T-helper 2 cell (primary cell): ENCODE data around the gene LAMC3.

ENCODE experiments used
- DNase-seq, 5 experiments: peaks; one replicate each; pipeline versions ENCODE4 v3.0.0 to v3.0.0-alpha.2; 2012 to 2022

Gene LAMC3

DNA sequence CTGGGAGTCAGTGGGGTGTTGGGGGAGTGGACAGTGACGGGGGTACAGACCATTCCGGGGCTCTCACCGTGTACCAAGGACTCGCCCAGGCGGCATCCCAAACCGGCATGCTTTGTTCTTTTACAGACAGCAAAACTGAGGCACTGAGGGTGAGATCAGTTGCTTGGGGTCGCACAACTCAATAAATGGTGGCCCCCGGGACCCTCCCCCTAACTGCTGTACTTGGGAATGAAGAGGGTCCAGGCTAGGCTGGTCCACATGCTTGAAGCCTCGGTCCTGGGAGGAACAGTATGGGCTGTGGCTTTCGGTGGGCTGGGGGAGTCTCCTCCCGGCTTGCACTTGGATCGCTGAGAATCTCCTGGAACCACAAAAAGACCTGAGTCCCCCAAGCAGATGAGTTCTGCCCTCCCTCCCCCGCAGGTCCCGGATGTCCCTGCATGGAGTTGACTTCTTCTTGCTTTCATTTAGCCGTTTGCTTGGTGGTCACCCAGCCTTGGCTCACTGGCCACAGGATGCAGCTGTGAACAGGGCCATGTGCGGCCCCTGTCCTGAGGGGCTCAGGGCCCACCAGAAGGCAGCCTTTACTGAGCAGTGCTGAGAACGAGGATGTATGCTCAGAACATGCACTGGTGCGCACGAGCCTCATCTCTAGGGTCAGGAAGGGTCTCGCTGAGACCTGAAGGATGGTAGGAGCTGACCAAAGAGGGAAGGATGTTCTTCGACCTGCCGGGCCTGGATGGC is 4.2 kb downstream of the LAMC3 start:
- no peak for DNase-seq

DNA sequence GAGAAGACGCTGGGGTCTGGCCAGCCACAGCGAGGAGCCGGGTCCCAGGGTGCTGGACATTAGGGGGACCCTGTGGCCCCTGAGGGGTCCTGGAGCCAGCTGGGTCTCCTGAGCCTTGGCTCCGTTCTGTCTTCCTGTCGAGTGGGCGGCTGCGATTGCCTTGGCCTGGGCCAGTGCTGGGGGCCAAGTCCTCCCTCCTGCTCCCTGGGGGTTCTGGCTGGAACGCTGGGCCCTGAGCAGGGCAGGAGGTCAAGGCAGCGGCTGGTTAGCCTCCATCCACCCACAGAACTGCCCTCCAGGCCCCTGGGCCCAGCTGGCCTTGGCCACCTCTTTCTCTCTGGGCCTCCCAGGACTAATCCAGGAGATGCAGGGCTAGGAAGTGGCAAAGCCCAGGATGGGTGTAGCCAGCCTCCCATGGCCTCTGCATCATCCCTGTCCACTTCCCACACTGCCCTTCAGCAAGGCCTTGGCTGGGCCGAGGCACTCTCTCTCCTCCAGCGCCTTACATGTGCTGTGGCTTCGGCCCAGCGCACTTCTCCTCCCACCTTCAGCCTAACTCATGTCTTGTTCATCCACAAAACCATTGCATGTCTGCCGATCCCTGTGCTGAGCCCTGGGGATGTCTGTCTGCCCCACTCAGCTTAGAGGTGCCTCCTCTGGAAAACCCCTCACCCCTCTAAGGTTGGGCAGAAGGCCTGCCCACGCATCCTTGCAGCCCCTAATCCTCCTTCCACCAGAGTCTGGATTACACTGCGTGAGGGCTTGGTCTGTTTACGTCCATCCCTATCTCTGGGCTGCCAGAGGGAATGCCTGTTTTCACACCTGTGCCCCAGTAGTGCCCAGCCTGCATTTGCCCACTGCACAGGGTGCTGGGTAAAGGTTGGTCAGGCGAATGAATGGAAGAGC is 5.0 kb downstream of the LAMC3 start:
- DNase-seq, result no peak

DNA sequence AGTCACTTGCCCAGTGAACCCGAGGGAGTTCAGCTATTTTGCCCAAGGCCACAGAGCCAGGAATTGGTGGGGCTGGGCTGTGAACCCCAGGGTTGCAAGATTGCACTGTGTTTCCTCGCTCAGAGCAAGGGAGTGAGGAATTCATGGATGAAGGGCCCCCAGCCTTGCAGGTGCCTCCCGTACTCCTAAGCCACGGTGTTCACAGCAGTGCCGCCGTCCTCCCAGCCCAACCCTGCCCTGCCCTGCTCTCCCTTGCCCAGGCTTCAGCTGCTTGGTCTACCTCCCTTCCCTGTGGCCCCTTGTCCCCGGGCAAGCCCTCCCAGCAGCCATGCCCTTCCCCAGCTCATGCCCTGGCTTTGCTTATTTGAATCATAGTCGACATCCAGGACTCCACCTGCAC is 6.1 kb downstream of the LAMC3 start:
- no peak for DNase-seq

DNA sequence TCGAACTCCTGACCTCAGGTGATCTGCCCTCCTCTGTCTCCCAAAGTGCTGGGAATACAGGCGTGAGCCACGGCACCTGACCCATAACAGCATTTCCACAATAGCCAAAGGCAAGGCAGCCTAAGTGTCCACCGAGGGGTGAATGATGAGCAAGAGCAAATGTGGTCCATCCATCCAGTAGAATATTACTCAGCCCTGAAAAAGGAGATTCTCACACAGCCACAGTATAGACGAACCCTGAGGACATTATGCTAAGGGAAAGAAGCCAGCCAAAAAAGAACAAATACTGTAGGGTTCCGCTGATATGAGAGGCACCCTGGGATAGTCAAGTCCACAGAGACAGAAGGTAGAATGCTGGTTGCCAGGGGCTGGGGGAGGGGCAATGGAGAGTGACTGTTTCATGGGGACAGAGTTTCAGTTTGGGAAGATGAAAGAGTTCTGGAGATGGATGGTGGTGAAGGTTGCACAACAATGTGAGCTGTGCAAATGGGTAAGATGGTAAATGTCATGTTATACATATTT is 7.0 kb downstream of the LAMC3 start:
- no peak for DNase-seq

DNA sequence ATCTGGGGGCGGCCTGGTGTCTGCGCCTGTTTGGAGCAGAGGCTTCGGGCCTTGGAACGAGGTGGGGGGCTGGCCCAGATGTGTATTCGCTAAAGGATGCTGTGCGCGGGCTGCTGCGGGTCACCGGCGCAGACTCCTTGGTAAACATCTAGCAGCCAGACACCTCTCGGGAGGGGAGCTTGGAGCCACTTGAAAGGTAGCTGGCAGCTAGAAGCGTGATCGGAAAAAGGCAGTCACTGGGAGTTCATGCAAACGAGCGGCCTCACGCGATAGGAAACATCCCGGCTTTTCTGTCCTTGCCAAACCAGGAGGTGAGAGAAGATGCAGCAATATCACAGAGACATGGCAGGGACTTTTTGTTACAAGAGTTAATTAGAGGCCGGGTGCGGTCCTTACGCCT is 8.1 kb downstream of the LAMC3 start:
- no peak for DNase-seq

DNA sequence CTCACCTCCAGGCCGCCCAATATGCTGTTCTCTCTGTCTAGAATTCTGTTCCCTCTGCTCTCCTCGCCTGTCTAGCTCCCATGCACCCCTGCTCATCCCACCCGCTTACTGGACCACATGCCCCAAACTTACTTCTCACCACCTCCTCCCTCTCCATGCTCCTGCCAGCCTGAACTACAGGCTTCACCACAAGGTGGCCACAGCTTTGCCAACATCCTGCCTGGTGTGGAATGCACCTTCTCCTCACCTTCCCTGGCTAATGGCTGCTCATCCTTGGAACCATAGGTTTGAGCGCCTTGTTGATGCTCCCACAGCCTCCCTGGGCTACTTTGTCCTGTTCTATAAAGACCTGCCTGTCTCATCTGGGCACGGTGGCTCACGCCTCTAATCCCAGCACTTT is 9.6 kb downstream of the LAMC3 start:
- no peak for DNase-seq

DNA sequence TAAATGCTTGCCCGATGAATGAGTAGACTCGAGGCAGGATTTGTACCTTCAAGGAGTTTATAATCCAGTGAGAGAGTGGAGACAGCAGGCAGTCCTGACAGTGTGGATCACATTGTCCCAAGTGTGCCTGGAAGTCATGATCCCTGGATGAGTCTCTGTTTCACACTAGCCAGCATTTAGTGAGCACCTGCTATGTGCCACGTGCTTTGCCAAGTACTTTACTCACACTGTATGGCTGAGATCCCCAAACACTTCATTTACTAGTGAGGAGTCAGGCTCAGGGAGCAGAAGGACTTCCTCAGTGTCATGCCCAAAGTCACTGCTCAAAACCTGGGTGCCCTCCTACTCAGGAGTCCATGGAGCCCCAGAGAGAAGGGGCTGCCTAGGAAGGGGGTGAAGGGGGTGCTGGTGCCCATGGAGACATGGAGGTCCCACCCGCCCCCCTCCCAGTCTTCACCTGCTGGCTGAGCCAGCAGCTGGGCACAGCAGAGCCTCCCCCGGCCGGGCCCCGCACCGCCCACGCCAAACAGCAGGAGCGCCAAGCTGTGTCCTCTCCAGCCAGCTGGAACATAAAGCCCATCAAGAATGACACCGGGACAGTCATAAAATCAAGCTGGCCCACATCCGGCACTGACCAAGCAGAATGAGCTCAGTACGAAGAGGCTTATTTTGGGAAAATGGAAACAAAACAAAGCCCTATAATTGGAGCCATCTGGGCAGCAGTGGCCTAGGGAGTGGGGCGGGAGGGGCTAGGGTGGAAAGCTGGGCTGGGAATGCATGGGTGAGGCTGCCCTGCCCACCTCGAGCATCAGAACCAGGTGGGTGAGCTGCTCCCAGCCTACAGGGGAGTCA is 10.6 kb downstream of the LAMC3 start:
- DNase-seq, result no peak

DNA sequence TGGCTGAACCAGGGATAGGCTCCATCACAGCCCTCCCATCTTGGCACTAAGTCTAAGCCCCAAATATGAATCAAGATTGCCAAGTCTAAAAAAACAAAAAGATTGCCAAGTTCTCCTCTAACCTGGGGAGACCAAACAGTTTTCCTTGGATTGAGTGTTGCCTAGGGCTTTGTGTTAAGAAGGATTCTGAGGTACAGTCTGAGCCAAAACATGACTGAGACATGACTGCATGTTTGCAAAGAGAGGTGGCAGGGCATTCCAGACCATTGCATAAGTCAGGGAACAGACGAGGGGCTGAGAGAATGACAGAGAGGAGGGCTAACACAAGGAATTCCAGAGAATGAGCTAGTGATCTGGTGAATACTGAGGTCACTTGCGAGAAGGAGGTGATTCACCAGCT is 11.4 kb downstream of the LAMC3 start:
- no peak for DNase-seq

DNA sequence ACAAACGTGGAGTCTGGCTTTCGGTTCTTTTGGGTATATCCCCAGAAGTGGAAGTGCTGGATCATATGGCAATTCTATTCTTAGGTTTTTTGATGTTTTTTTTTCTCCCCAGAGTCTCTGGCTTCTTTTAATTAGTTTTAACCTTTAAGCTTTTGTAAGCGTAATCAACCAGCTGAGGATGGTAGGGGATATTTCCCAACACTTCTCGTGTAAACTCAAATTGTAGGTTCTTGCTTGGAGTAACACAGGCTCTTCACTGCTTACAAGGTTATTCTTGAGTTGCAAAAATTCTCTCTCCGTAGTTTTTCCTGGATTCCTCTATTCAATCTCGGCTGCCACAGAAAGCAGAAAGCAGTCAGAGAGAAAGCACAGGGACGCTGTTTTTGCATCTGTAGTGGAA is 11.9 kb downstream of the LAMC3 start:
- DNase-seq, result no peak

DNA sequence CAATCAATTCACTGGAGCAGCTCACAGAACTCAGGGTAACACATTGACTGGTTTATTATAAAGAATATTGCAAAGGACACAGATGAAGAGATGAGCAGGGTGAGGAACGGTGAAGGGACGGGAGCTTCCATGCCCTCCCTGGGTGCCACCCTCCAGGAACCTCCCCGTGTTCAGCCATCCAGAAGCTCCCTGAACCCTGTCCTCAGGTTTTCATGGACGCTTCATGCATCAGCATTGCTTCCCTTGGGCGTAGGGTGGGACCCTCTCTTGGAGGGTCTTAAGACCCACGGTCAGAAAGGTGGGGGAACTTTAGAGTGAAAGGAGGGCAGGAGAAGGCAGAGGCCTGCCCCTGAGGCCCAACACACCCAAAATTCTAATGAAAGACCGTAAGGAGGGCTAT is 12.8 kb downstream of the LAMC3 start:
- DNase-seq, result no peak

DNA sequence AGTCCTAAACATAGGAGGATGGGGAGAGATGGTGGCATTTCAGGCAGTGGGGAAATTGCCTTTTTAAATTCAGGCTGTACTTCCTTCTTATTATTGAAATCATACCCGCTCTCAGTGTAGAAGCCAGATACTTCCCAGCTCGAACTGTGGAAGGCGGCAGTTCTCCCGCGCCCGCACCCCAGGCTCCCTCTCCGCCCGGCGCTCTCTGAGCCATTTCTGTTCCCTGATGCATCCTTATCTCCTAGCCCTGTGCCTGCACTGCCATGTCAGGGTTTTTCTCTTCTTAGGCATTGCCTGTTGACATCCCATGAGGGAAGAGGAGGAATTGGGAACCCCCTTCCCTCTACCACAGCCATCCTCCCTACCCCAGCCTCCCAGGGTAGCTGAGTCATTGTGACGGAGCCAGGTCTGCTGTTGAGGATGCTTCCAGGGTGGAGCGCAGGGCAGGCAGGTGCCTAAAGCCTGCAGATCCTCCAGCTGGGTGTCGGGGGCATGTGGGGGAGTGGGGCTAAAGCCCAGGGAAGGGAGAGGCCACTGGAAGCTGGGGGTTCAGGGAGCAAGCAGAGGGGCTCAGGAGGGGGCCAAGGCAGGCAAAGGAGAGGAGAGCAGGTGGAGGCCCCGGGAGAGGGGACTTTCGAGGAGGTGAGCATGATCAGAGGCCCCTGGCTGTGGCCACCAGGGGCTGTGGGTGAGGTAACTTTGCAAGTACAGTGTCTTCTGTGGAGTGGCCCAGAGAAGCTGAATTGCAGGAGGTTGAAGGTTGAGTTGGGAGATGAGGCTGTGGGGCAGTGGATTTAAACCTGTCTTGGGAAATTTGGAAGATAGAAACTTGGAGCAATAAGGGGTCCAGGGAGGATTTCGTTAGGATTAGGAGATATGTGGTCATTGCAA is 16.2 kb downstream of the LAMC3 start:
- DNase-seq, result no peak

DNA sequence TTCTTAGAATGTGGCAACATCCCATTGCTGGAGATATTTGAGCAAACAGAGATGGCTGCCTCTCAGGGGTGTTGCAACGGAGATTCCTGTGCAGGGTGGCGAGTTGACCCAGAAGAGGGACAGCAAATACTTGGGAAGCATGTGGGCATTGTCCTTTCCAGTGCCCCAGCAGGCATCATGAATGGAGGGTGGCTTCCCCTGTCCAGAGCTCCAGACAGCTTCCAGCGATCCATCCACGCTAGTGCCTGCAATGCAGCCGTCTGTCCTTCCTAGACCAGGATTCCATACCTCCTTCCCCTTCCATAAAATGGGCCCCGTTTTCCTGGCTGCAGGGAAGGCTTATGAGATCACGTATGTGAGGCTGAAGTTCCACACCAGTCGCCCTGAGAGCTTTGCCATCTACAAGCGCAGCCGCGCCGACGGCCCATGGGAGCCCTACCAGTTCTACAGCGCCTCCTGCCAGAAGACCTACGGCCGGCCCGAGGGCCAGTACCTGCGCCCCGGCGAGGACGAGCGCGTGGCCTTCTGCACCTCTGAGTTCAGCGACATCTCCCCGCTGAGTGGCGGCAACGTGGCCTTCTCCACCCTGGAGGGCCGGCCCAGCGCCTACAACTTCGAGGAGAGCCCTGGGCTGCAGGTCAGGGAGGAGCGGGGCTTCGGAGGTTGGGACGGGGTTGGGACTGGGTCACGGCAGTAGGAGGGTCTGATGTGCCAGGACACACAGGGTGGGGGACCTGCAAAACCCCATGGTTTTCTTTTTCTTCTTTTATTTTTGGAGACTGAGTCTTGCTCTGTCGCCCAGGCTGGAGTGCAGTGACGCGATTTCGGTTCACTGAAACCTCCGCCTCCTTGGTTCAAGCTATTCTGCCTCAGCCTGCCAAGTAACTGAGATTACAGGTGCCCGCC is 17.2 kb downstream of the LAMC3 start:
- DNase-seq, result no peak

DNA sequence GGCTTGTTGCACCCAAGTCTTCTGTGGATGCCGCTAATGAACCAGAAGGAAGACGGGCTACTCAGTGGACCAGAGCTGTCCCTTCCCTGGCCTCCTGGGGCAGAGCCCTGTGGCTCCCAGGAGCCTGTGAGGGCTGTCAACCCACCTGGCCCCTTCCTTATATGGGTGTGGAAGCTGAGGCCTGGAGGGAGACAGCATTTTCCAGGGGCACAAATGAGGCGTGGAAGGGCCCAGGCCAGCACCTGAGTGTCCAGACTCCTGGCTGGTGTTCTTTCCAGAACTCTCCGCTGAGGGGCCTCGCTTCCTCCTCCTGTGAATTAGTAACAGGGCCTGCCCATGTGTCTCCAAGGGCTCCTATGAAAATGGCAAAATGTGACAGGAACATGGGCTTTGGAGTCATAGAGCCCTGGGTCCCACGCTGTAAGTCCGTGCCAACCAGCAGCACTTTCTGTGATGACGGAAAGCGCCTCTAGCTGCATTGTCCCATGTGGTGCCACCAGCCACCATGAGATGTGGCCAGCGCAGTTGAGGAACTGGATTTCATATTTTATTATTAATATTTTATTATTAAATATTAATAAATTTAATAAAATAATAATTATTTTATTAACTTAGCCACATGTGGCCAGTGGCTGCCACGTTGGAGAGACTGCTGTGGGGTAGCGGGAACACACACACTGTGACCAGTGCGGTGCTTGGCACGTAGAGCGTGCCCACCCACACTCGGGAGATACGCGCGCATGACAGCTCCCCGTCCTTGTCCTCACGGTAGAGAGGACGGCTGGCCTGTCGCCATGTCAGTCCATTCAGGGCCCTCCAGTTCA is 18.3 kb downstream of the LAMC3 start:
- DNase-seq, result no peak

DNA sequence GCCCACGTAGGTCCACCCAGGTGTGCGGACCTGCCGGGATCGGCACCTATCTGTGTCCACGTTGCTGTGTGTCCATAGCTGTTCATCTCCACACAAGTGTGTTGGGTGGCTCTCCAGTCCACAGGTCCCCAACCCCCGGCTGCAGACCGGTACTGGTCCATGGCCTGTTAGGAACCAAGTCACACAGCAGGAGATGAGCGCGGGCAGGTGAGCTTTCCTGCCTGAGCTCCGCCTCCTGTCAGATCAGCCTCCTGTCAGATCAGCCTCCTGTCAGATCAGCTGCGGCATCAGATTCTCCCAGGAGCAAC is 18.9 kb downstream of the LAMC3 start:
- DNase-seq, result no peak

DNA sequence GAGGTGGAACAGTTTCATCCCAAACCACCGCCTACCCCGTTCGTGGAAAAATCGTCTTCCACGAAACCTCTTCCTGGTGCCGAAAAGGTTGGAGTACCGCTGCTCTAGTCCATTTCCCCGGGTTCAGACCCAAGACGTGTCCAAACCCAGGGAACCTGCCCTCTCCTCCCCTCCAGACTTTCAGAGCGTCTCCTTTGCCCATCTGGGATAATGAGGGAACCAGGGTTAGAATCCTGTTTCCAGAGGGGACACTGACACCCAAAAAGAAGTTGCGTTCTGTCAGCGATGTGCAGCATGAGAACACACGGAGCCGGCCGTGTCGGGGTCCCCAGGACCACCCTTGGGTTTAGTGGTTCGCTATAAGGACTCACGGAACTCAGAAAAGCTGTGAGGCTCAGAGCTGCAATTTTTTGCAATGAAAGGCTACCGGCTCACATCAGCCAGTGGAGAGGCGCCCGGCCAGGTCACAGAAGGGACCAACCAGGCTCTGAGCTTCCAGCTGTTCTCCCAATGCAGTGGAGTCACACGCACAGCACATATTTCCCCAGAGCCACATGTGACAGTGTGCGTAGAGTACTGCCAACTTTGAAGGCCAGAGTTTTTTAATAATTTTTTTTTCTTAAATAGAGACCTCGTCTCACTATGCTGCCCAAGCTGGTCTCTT is 19.4 kb downstream of the LAMC3 start:
- DNase-seq, result no peak

DNA sequence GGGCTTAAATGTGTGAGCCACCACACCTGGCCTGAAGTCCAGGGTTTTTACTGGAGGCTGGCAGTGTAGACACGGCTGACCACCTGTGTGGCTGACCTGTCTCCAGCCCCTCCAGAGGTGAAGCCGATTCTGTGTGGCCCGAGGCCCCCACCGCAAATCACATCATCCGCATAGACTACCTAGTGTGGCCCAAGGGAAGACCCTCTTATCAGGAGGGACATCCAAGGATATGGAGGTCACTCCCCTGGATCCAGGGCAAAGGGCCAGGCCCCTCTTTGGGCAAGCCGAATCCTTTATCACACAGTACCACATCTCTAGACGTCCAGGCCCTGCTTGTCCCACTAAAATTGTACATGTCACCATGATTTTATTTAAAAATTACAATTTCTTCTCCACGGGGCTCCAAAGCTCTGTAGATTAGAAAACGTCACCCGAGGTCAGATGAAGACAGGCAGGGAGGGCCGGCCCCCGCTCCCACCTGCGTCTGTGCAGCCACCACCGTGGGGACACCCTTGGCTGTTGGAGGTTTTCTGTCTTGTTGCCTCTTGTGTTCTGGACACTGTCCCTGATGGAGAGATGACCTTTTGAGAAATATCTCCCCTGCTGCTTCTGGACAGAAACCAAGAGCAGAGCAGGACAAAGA is 20.1 kb downstream of the LAMC3 start:
- DNase-seq, result no peak

DNA sequence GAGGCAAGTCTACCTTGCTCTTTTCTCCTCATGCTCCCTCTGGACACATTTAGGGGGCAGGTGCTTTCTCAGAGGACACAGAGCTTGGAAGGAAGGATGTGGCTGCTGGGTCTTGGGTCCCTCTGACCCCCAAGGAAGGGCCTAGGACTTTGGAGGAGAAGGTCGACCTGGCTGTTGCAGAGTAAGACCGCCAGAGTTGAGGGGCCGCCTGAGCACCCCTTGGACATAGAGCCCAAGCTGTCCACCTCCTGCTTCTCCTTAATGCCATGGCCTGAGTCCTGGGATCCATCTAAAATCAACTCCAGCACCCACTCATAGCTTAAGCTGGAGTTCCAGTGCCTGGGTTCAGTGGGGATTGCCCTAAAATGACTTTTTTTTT is 20.6 kb downstream of the LAMC3 start:
- no peak for DNase-seq

DNA sequence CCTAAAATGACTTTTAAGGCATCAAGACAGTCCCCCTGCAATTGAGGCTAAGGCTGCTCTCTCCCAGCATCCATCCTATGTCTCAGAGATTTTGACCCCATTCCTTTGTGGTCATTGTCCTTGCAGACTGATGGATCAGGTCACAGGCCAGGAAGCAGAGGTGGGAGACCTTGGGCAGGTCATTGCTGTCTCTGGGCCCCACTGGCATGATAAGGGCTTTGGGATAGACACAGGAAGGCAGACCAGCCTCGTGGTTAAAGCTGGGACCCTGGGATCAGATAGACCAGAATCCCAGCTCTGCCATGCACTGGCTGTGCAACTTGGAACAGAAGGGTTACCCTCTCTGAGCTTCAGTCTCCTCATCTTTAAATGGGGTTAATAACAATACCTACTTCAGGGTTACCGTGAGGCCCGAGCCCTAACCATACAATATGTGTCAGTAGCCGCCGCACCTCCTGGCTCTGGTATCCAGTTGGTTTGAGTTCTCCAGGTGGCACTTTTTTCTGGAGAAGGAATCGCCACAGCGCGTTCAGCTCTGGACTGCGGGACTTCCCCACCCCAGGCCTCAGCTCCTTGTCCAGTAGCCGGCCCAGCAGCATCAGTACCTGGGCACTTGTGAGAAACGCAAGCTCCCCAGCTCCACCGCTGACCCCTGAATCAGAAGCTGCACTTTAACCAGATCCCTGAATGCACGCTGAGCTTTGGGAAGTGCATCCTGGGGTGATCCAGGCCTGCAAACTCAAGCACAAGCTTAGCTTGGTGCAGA is 21.4 kb downstream of the LAMC3 start:
- no peak for DNase-seq
